HEK293 (cell line): ENCODE data around the gene C16orf74.

ENCODE experiments used
- CTCF ChIA-PET: fragments of 350-600 bp; formaldehyde crosslinking; extraction: SDS; loops from one replicate; lab custom pipeline; 2021; ENCODE audit warnings: antibody characterized with exemption; lab: Yijun Ruan, JAX
- POLR2A ChIA-PET: fragments of 300-600 bp; formaldehyde crosslinking; extraction: SDS; loops from one replicate; lab custom pipeline; 2020; ENCODE audit warnings: antibody characterized with exemption, inconsistent platforms; lab: Yijun Ruan, JAX
- H3K27ac ChIP-seq: fragments of 200-500 bp; sonication (Bioruptor generic); 2 replicates; pipeline ENCODE4 v1.5.1; 2014; ENCODE audit warnings: low read depth, low read length, control low read depth, inconsistent platforms; ENCODE audit errors: extremely low read depth
- H3K36me3 ChIP-seq, 2 experiments: fragments of 200-500 bp in 1 of 2; sonication (Bioruptor generic) in 1 of 2; 1 replicate in 1 of 2; 2 replicates in 1 of 2; pipeline ENCODE4 v1.5.1; 2014 to 2017; ENCODE audit warnings: inconsistent platforms in 2 of 2, low read length in 2 of 2; ENCODE audit not compliant: control insufficient read depth in 2 of 2, insufficient read depth in 1 of 2
- H3K4me1 ChIP-seq: fragments of 200-500 bp; sonication (Bioruptor generic); 2 replicates; pipeline ENCODE4 v1.5.1; 2014; ENCODE audit warnings: mild to moderate bottlenecking, low read length, inconsistent platforms; ENCODE audit not compliant: control insufficient read depth, insufficient read depth
- H3K4me3 ChIP-seq: 2 replicates; pipeline ENCODE4 v1.5.1; 2011; ENCODE audit warnings: low read depth, mild to moderate bottlenecking, control low read depth, low read length, moderate library complexity
- H3K9me3 ChIP-seq: fragments of 200-500 bp; sonication (Bioruptor generic); 2 replicates; pipeline ENCODE4 v1.5.1; 2014; ENCODE audit warnings: low read depth, low read length, inconsistent platforms; ENCODE audit not compliant: control insufficient read depth, insufficient read depth
- CTCF ChIP-seq: fragments of 450-650 bp; formaldehyde crosslinking; IDR thresholded peaks from 2 replicates; pipeline ENCODE4 v1.5.1; 2016; ENCODE audit warnings: missing biosample characterization, missing genetic modification characterization
- FEZF1 ChIP-seq: fragments of 450-650 bp; formaldehyde crosslinking; IDR thresholded peaks from 2 replicates; pipeline ENCODE4 v1.5.1; 2016; ENCODE audit warnings: missing biosample characterization, missing genetic modification characterization
- GLI2 ChIP-seq: fragments of 450-650 bp; formaldehyde crosslinking; IDR thresholded peaks from 2 replicates; pipeline ENCODE4; 2017; ENCODE audit warnings: missing biosample characterization, missing genetic modification characterization, low read depth, borderline replicate concordance
- HOXC10 ChIP-seq: sonication (generic); formaldehyde crosslinking; IDR thresholded peaks from 2 replicates; pipeline ENCODE4 v1.8.1; 2023; ENCODE audit warnings: mild to moderate bottlenecking, missing genetic modification reagents
- YY2 ChIP-seq: fragments of 450-650 bp; formaldehyde crosslinking; IDR thresholded peaks from 2 replicates; pipeline ENCODE4 v1.5.1; 2016; ENCODE audit warnings: missing biosample characterization, missing genetic modification characterization
- ZBTB20 ChIP-seq: fragments of 450-650 bp; formaldehyde crosslinking; IDR thresholded peaks from 2 replicates; pipeline ENCODE4 v1.5.1; 2016; ENCODE audit warnings: missing biosample characterization, missing genetic modification characterization
- ZIC2 ChIP-seq: fragments of 450-650 bp; formaldehyde crosslinking; IDR thresholded peaks from 2 replicates; pipeline ENCODE4 v1.5.1; 2016; ENCODE audit warnings: missing biosample characterization, missing genetic modification characterization
- ZNF211 ChIP-seq: fragments of 450-650 bp; formaldehyde crosslinking; IDR thresholded peaks from 2 replicates; pipeline ENCODE4 v1.5.1; 2016; ENCODE audit warnings: low read depth, missing biosample characterization, missing genetic modification characterization
- ZNF223 ChIP-seq: fragments of 450-650 bp; formaldehyde crosslinking; IDR thresholded peaks from 2 replicates; pipeline ENCODE4 v1.5.1; 2016; ENCODE audit warnings: missing biosample characterization, missing genetic modification characterization
- ZNF280D ChIP-seq: fragments of 450-650 bp; formaldehyde crosslinking; IDR thresholded peaks from 2 replicates; pipeline ENCODE4 v1.5.1; 2016; ENCODE audit warnings: missing biosample characterization, missing genetic modification characterization
- ZNF37A ChIP-seq: fragments of 450-650 bp; IDR thresholded peaks from 2 replicates; pipeline ENCODE4 v1.5.1; 2018; ENCODE audit warnings: missing biosample characterization, missing genetic modification characterization
- ZNF391 ChIP-seq: fragments of 450-650 bp; formaldehyde crosslinking; IDR thresholded peaks from 2 replicates; pipeline ENCODE4 v1.5.1; 2016; ENCODE audit warnings: low read depth, missing biosample characterization, missing genetic modification characterization, borderline replicate concordance
- ZNF555 ChIP-seq: fragments of 450-650 bp; formaldehyde crosslinking; conservative IDR thresholded peaks from 2 replicates; pipeline ENCODE4 v1.5.1; 2017; ENCODE audit warnings: missing biosample characterization, mild to moderate bottlenecking, missing genetic modification characterization, inconsistent platforms
- ZNF560 ChIP-seq: fragments of 450-650 bp; formaldehyde crosslinking; IDR thresholded peaks from 2 replicates; pipeline ENCODE4 v1.5.1; 2017; ENCODE audit warnings: missing biosample characterization, missing genetic modification characterization, borderline replicate concordance
- ZNF561 ChIP-seq: fragments of 450-650 bp; IDR thresholded peaks from 2 replicates; pipeline ENCODE4 v1.5.1; 2018; ENCODE audit warnings: missing biosample characterization, missing genetic modification characterization, borderline replicate concordance
- ZNF580 ChIP-seq: fragments of 450-650 bp; formaldehyde crosslinking; IDR thresholded peaks from 2 replicates; pipeline ENCODE4 v1.5.1; 2016; ENCODE audit warnings: missing biosample characterization, missing genetic modification characterization
- ZNF629 ChIP-seq: fragments of 450-650 bp; formaldehyde crosslinking; IDR thresholded peaks from 2 replicates; pipeline ENCODE4 v1.5.1; 2017; ENCODE audit warnings: missing biosample characterization, missing genetic modification characterization
- ZNF658 ChIP-seq: fragments of 450-650 bp; formaldehyde crosslinking; IDR thresholded peaks from 2 replicates; pipeline ENCODE4; 2016; ENCODE audit warnings: missing biosample characterization, missing genetic modification characterization
- ZSCAN5A ChIP-seq: fragments of 450-650 bp; formaldehyde crosslinking; IDR thresholded peaks from 2 replicates; pipeline ENCODE4 v1.5.1; 2016; ENCODE audit warnings: missing biosample characterization, missing genetic modification characterization

Gene C16orf74

GRCh38 chr16:85660843-85661739 lies 89.8 kb downstream of the C16orf74 start:
- H3K4me3 ChIP-seq: no peak overlapping the region
- no peak overlapping the region; the same call in 1 of the 2 replicates for H3K27ac ChIP-seq
- ChIA-PET CTCF (interaction anchor here (0.6 to 3.5 kb wide), 5 partner anchors 14 to 267 kb away, joined by 3 to 34 read pairs (median 7); no protein-coding TSS in a partner anchor), POLR2A (no interaction called here)
- no peaks in the 10 kb centered on the region for H3K9me3 ChIP-seq
- H3K4me1 ChIP-seq: no peaks in the 10 kb centered on the region
- H3K36me3 ChIP-seq: peaks cover 0 to 98% of the 10 kb centered on the region in 2 experiments; a peak in 2 of 3 replicates
- TF ChIP-seq FEZF1 (no peak), GLI2 (tag by site-specific recombination) (no peak), ZNF280D (no peak)
- TF ChIP-seq, all 188 proteins: peak for 0

GRCh38 chr16:85659805-85660511 lies 90.9 kb downstream of the C16orf74 start:
- Histone ChIP-seq H3K4me3 (no peak overlapping the region), H3K4me1 (no peaks in the 10 kb centered on the region), H3K27ac (no peak overlapping the region)
- TF ChIP-seq YY2: no peak
- TF ChIP-seq CTCF (tag by site-specific recombination): peak; percentile 86
- TF ChIP-seq ZNF580 (tag by site-specific recombination): no peak
- TF ChIP-seq ZNF223 (tag by site-specific recombination): no peak
- peak; percentile 29; the same call in 1 of the 2 replicates for TF ChIP-seq ZIC2
- TF ChIP-seq, all 188 proteins: peak for 2
- H3K9me3 ChIP-seq: no peaks in the 10 kb centered on the region
- ChIA-PET CTCF (interaction anchor here (0.6 to 3.5 kb wide), 22 partner anchors 8 to 523 kb away, joined by 3 to 34 read pairs (median 6); no protein-coding TSS in a partner anchor), POLR2A (no interaction called here)
- peaks cover 0 to 98% of the 10 kb centered on the region in 2 experiments; a peak in 2 of 3 replicates for H3K36me3 ChIP-seq

- Histone ChIP-seq H3K27ac (no peak overlapping the region), H3K4me3 (no peak overlapping the region), H3K36me3 (peaks cover 0 to 98% of the 10 kb centered on the region in 2 experiments; a peak in 2 of 3 replicates), H3K4me1 (no peaks in the 10 kb centered on the region), H3K9me3 (no peaks in the 10 kb centered on the region)
- ChIA-PET POLR2A (no interaction called here), CTCF (interaction anchor here (0.5 to 3.5 kb wide), 21 partner anchors 9 to 523 kb away, joined by 3 to 34 read pairs (median 5); no protein-coding TSS in a partner anchor)
- TF ChIP-seq ZSCAN5A (tag by site-specific recombination) (no peak), ZNF561 (no peak), ZNF560 (tag by site-specific recombination) (no peak), ZNF391 (no peak), HOXC10 (CRISPR knock-in tag) (no peak), ZNF280D (no peak), ZNF629 (tag by site-specific recombination) (no peak), ZNF555 (tag by site-specific recombination) (no peak), ZNF37A (no peak), ZNF211 (no peak), ZBTB20 (tag by site-specific recombination) (no peak), ZNF658 (tag by site-specific recombination) (no peak)
Observed at GRCh38 chr16:85659336-85659735, 91.6 kb downstream of the C16orf74 start.
